Right ventricle myocardium superior (tissue), 1 donor: ENCODE data around the gene USP13. TPM values are rescaled to one million over a fixed set of nuclear protein-coding genes. Genes with fewer than 3 reads are reported as not detected.
A peak's percentile ranks its signal among the peaks of the same experiment; 100 is the strongest.
"Not testable (repeated sequence)": the region's sequence is repeated elsewhere in the genome, so short reads cannot be mapped to it uniquely, and the experiment has no call there.

ENCODE experiments used
- ATAC-seq: fragments of 200-7000 bp; cut with Tn5 transposase; one replicate; pipeline ENCODE4 v1.9.1; 2020; ENCODE audit warnings: mild to moderate bottlenecking; ENCODE audit not compliant: poor library complexity
- DNase-seq: peaks from one replicate; pipeline ENCODE4 v3.0.0-alpha.2; 2020
- intact Hi-C: fragments of 100-400 bp; cut with DNase I; formaldehyde crosslinking; loops from one replicate; pipeline ENCODE4 v1.11.2; 2022
- total RNA-seq: library from RNA; stranded (reverse); fragmentation: NEBNext Ultra II Directional; extraction: Animal tissue kit (Norgen Biotek cat#: 25700); gene quantifications from one replicate; pipeline ENCODE4 v1.2.1, GENCODE V29; 2021
- donor health status: DM: no; HTN: yes; CAD: no; lungs with severe emphysema.

The USP13 gene
- total RNA-seq, 1 donor from 2014 or later = 128 TPM

- intact Hi-C loops = loop anchor here (10.0 kb wide), 1 partner anchor 62 kb away; no protein-coding TSS in a partner anchor
- peak; percentile 82 for DNase-seq
- peak; percentile 82 for ATAC-seq
These were observed 407 bp downstream of the USP13 start for GRCh38 chr3:179653096-179653797.

- intact Hi-C loops = loop anchor here (10.0 kb wide), 1 partner anchor 60 kb away; no protein-coding TSS in a partner anchor
- no peak for ATAC-seq
- DNase-seq = no peak
These were observed 2.4 kb downstream of the USP13 start for GRCh38 chr3:179655236-179655635.

- ATAC-seq = no peak
- intact Hi-C loops = loop anchor here (10.0 kb wide), 1 partner anchor 56 kb away; no protein-coding TSS in a partner anchor
- no peak for DNase-seq
These were observed 5.8 kb downstream of the USP13 start for GRCh38 chr3:179658606-179659005.

GRCh38 chr3:179660872-179661271 is 8.0 kb downstream of the USP13 start:
- intact Hi-C loops = no loop called here
- DNase-seq (no peak), ATAC-seq (no peak)

- ATAC-seq = no peak
- no peak for DNase-seq
- intact Hi-C loops = no loop called here
These were observed 8.9 kb downstream of the USP13 start for GRCh38 chr3:179661777-179662176.

- intact Hi-C loops = no loop called here
- no peak for DNase-seq
- no peak for ATAC-seq
These were observed 10.3 kb downstream of the USP13 start for GRCh38 chr3:179663093-179663492.

GRCh38 chr3:179666030-179666429 is 13.2 kb downstream of the USP13 start:
- peak; percentile 3 for ATAC-seq
- no peak for DNase-seq
- intact Hi-C loops = no loop called here

GRCh38 chr3:179666436-179667035 is 13.7 kb downstream of the USP13 start:
- ATAC-seq (peak; percentile 78), DNase-seq (peak; percentile 87)
- intact Hi-C loops = no loop called here

- intact Hi-C loops = no loop called here
- ATAC-seq = no peak
These were observed 15.6 kb downstream of the USP13 start for GRCh38 chr3:179668429-179668828.

GRCh38 chr3:179670311-179670710 is 17.5 kb downstream of the USP13 start:
- intact Hi-C loops = no loop called here
- ATAC-seq = no peak
- no peak for DNase-seq

More at GRCh38 chr3:179668429-179668828, 15.6 kb downstream of the USP13 start:
- no peak for DNase-seq

GRCh38 chr3:179671309-179671708 is 18.5 kb downstream of the USP13 start:
- no peak for ATAC-seq
- no peak for DNase-seq
- intact Hi-C loops = no loop called here

- ATAC-seq = peak; percentile 11
- no peak for DNase-seq
These were observed 19.0 kb downstream of the USP13 start for GRCh38 chr3:179671747-179672242.

GRCh38 chr3:179672918-179673317 is 20.1 kb downstream of the USP13 start:
- ATAC-seq (no peak), DNase-seq (no peak)
- intact Hi-C loops = no loop called here

More at GRCh38 chr3:179671747-179672242, 19.0 kb downstream of the USP13 start:
- intact Hi-C loops = no loop called here

GRCh38 chr3:179673523-179673922 is 20.7 kb downstream of the USP13 start:
- ATAC-seq (peak; percentile 64), DNase-seq (no peak)
- intact Hi-C loops = no loop called here

- DNase-seq = no peak
- ATAC-seq = no peak
- intact Hi-C loops = no loop called here
These were observed 23.2 kb downstream of the USP13 start for GRCh38 chr3:179676081-179676480.

GRCh38 chr3:179677884-179678283 is 25.0 kb downstream of the USP13 start:
- peak; percentile 40 for ATAC-seq
- no peak for DNase-seq
- intact Hi-C loops = no loop called here

GRCh38 chr3:179681492-179682263 is 28.8 kb downstream of the USP13 start:
- intact Hi-C loops = no loop called here
- peak; percentile 31 for ATAC-seq
- peak; percentile 56 for DNase-seq

GRCh38 chr3:179682426-179683080 is 29.7 kb downstream of the USP13 start:
- ATAC-seq = no peak
- intact Hi-C loops = no loop called here
- no peak for DNase-seq

GRCh38 chr3:179683286-179683685 is 30.4 kb downstream of the USP13 start:
- DNase-seq, ATAC-seq, intact Hi-C loops: not testable (repeated sequence)
